ENCODE measurements around the gene PFAS.

DNA sequence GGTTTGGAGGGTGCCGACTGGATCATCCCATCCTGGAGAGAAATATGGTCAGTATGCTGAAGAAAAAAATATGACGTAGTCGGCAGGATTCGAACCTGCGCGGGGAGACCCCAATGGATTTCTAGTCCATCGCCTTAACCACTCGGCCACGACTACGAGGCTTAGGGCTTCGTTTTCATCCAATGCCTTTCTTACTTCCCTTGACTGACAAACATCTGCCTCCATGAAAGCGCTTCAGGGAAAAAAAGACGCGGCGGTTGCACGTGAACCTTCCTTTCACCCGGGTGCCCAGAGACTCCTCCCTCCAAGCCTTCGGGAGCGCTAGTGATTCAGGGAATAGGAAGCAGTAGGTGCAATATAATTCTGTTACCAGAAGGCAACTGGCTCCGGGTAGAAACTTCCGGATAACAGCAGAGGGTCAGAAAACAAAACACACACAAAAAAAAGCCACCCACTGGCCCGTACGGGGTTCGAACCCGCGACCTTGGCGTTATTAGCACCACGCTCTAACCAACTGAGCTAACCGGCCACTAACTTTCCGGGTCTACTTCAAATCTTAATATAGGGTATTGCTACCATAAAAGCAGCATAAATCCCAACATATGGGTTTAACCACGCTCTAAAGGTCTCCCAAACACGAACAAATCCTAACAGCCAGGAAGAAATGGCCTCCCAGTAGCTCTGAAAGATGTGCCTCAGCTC, 22.4 kb upstream of the PFAS start:
- TF ChIP-seq EZH2phosphoT487 (IDR thresholded peaks at IDR 0.05; ENCODE audit: unreplicated experiment) (no peak), EZH2 (IDR thresholded peaks at IDR 0.05; ENCODE audit: low read depth, unreplicated experiment) (no peak), POLR2AphosphoS5 (IDR thresholded peaks at IDR 0.05; ENCODE audit: low read depth) (peak; percentile 77), ZNF114 (CRISPR knock-in tag; IDR thresholded peaks at IDR 0.05) (no peak), CREB1 (CRISPR knock-in tag; IDR thresholded peaks at IDR 0.05; ENCODE audit: low read depth) (peak; percentile 63), STAT1 (IDR thresholded peaks at IDR 0.05; ENCODE audit: unreplicated experiment) (no peak)
- TF ChIP-seq, protein P1, sequence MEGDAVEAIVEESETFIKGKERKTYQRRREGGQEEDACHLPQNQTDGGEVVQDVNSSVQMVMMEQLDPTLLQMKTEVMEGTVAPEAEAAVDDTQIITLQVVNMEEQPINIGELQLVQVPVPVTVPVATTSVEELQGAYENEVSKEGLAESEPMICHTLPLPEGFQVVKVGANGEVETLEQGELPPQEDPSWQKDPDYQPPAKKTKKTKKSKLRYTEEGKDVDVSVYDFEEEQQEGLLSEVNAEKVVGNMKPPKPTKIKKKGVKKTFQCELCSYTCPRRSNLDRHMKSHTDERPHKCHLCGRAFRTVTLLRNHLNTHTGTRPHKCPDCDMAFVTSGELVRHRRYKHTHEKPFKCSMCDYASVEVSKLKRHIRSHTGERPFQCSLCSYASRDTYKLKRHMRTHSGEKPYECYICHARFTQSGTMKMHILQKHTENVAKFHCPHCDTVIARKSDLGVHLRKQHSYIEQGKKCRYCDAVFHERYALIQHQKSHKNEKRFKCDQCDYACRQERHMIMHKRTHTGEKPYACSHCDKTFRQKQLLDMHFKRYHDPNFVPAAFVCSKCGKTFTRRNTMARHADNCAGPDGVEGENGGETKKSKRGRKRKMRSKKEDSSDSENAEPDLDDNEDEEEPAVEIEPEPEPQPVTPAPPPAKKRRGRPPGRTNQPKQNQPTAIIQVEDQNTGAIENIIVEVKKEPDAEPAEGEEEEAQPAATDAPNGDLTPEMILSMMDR (conservative IDR thresholded peaks at IDR 0.05; ENCODE audit: low read depth in 2 of 2) = no peak
- TF ChIP-seq, protein P2, sequence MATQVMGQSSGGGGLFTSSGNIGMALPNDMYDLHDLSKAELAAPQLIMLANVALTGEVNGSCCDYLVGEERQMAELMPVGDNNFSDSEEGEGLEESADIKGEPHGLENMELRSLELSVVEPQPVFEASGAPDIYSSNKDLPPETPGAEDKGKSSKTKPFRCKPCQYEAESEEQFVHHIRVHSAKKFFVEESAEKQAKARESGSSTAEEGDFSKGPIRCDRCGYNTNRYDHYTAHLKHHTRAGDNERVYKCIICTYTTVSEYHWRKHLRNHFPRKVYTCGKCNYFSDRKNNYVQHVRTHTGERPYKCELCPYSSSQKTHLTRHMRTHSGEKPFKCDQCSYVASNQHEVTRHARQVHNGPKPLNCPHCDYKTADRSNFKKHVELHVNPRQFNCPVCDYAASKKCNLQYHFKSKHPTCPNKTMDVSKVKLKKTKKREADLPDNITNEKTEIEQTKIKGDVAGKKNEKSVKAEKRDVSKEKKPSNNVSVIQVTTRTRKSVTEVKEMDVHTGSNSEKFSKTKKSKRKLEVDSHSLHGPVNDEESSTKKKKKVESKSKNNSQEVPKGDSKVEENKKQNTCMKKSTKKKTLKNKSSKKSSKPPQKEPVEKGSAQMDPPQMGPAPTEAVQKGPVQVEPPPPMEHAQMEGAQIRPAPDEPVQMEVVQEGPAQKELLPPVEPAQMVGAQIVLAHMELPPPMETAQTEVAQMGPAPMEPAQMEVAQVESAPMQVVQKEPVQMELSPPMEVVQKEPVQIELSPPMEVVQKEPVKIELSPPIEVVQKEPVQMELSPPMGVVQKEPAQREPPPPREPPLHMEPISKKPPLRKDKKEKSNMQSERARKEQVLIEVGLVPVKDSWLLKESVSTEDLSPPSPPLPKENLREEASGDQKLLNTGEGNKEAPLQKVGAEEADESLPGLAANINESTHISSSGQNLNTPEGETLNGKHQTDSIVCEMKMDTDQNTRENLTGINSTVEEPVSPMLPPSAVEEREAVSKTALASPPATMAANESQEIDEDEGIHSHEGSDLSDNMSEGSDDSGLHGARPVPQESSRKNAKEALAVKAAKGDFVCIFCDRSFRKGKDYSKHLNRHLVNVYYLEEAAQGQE (IDR thresholded peaks at IDR 0.05; ENCODE audit: unreplicated experiment) = no peak

Data from GM23338 (cell line).